ENCODE results near the gene PXYLP1. TPM values are rescaled to one million over a fixed set of nuclear protein-coding genes. Genes with fewer than 3 reads are reported as not detected.

The PXYLP1 gene
- total and polyA plus RNA-seq, 2 of the 8 experiments (the other 6 are each of a cell fraction or from before 2014, with no cell fraction given) = 19.4 to 20.6 TPM

DNA sequence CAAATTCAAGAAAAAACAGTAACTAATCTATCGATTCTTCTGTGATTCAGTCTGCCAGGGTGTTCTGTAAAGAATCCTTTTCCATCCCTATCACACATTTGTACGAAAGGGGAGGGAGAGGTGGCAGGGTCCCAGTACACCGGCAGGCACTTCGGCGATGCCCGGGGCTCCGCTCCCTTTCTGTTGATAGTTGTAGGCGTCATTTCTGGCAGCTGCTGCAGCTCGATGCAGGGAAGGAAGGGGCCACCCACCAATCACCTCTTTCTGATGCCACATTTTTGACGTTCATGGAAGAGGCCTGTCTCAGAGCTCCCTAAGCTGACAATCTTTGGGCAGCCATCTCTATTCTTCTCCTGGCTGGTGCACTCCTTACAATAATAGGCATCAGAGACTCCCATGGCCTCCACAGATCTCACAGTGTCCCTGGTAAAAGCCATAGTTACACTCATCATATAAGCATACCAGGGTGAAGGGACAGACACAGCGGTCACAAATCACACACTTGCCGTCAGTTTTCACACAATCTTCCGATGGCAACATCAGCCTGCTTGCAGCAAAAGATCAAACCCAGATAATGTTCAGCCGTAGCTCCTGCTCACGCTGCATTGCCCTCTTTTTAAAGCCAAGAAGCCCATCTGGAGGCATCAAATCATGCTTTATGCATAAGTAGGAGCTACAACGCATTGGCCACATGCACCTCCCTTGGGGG lies 75.9 kb downstream of the PXYLP1 start:
- no peak for DNase-seq (ENCODE audit: low read depth in 1 of 2, low spot score in 2 of 2)
- Histone ChIP-seq H2BK20ac (ENCODE audit: low read length) (no peak overlapping the region), H3K36me3 (ENCODE audit: control insufficient read depth in 2 of 4, insufficient read depth in 4 of 4, low read length in 3 of 4) (no peaks in the 10 kb centered on the region), H2BK5ac (ENCODE audit: low read depth, low read length) (no peak overlapping the region), H2BK15ac (ENCODE audit: low read length) (no peak overlapping the region), H3K79me1 (ENCODE audit: low read depth, low read length) (no peaks in the 10 kb centered on the region), H3K27me3 (replicated peaks in 1 of 4; ENCODE audit: control insufficient read depth in 3 of 4, extremely low read depth in 1 of 4, insufficient read depth in 3 of 4, low read length in 3 of 4) (peaks cover 0 to 7% (median 3%) of the 10 kb centered on the region in 4 experiments; a peak in 1 of 7 replicates), H2BK12ac (ENCODE audit: low read depth, low read length) (0 out of 2 replicates have a peak overlapping the region, but pooled peaks have one; percentile 42), H3K79me2 (ENCODE audit: control insufficient read depth in 1 of 2, insufficient read depth in 2 of 2, low read length in 2 of 2) (no peaks in the 10 kb centered on the region), H3K4me3 (ENCODE audit: extremely low read depth in 1 of 4, insufficient read depth in 2 of 4, low read depth in 3 of 4, low read length in 4 of 4) (no peak overlapping the region), H3K9ac (replicated peaks in 1 of 4; ENCODE audit: extremely low read depth in 1 of 4, low read depth in 3 of 4, low read length in 3 of 4) (no peak overlapping the region), H3K23ac (ENCODE audit: insufficient read length) (no peak overlapping the region), H2AFZ (ENCODE audit: low read length) (no peak overlapping the region), H3K4me2 (ENCODE audit: insufficient read depth in 1 of 2, low read depth in 2 of 2, low read length in 2 of 2) (no peak overlapping the region), H2AK5ac (ENCODE audit: low read depth, low read length) (no peak overlapping the region; the same call in 1 of the 2 replicates), H3K23me2 (ENCODE audit: low read depth, low read length) (peaks cover 3% of the 10 kb centered on the region; the same call in 1 of the 2 replicates), H3K9me3 (ENCODE audit: insufficient read depth in 2 of 2, low read depth in 1 of 2, low read length in 1 of 2) (no peaks in the 10 kb centered on the region), H3K18ac (ENCODE audit: extremely low read depth, low read length) (no peak overlapping the region), H3K14ac (ENCODE audit: insufficient read length) (no peak overlapping the region), H3K27ac (ENCODE audit: low read depth, low read length) (no peak overlapping the region), H4K5ac (ENCODE audit: insufficient read length, low read depth, low read length) (no peak overlapping the region), H3K56ac (replicated peaks; ENCODE audit: insufficient read length, low read depth, low read length) (no peak overlapping the region), H4K20me1 (replicated peaks in 1 of 2; ENCODE audit: control insufficient read depth in 1 of 2, insufficient read depth in 2 of 2, low read length in 2 of 2) (peaks cover 0 to 1% of the 10 kb centered on the region in 2 experiments), H4K91ac (replicated peaks; ENCODE audit: insufficient read length, low read length) (no peak overlapping the region), H3K4ac (replicated peaks; ENCODE audit: insufficient read length, low read depth, low read length) (no peak overlapping the region), H2BK120ac (replicated peaks; ENCODE audit: low read depth, low read length) (no peak overlapping the region), H4K8ac (ENCODE audit: extremely low read depth, insufficient read depth, low read length) (no peak overlapping the region), H3K4me1 (replicated peaks in 1 of 4; ENCODE audit: control insufficient read depth in 3 of 4, insufficient read depth in 4 of 4, low read length in 3 of 4) (peaks cover 0 to 4% (median 2%) of the 10 kb centered on the region in 4 experiments; a peak in 4 of 7 replicates)
- POLR2A ChIA-PET (ENCODE audit: partially characterized antibody) = interaction anchor here (1.1 kb wide), 1 partner anchor 617 kb away, joined by 3 read pairs; no protein-coding TSS in a partner anchor
- CTCF ChIA-PET (ENCODE audit: partially characterized antibody) = interaction anchor here (0.6 to 16.2 kb wide), 23 partner anchors 11 to 256 kb away, joined by 3 to 349 read pairs (median 5); partner anchors contain the start of gene PXYLP1
- FAIRE-seq = no peak
- WGBS, 2 experiments (ENCODE audit: extremely low coverage in 1 of 2, insufficient coverage in 1 of 2, insufficient read length in 1 of 2, insufficient replicate concordance in 2 of 2, low coverage in 1 of 2, low lambda C conversion rate in 2 of 2, missing lambda C conversion rate in 1 of 2) = 90% methylated on average over 16 of the region's 16 CpGs; no CpG with 5 or more reads in 1 of the 2 experiments
- TF ChIP-seq EZH2 (IDR thresholded peaks at IDR 0.05; ENCODE audit: low read depth, low read length, severe bottlenecking) (no peak), MAFK (IDR thresholded peaks at IDR 0.05; ENCODE audit: low read depth, low read length) (no peak), TAF7 (optimal IDR thresholded peaks at IDR 0.05; ENCODE audit: borderline replicate concordance, low read depth, low read length) (no peak), RBBP5 (IDR thresholded peaks at IDR 0.05; ENCODE audit: borderline replicate concordance, low read depth, low read length) (no peak)
